Embryonic facial prominence (tissue), 1 donor: Measurements from ENCODE around the gene GFOD1.
"Not testable (repeated sequence)": the region's sequence is repeated elsewhere in the genome, so short reads cannot be mapped to it uniquely, and the experiment has no call there.

Experiments used
- DNase-seq: peaks from one replicate; pipeline ENCODE4 v3.0.0-alpha.2; 2016; ENCODE audit errors: extremely low spot score

Gene GFOD1

DNA sequence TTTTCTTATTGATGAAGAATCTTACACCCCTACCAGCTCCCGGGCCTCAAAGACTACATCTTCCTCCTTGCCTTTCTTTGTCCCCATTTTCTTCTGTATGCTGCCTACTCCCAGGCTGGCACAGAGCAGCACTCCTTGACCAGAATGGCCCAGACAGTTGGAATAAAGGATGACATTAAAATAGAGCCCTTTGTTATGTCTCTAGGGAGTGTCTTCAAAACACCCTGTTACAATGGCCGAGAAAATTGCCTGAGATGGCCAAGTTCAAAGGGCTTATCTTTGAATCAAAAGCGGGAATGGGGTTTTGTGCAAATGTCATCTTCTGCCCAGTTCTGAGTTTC, 80.1 kb downstream of the GFOD1 start:
- no peak for DNase-seq

- DNase-seq = no peak
Observed at GRCh38 chr6:13406781-13407180, 80.6 kb downstream of the GFOD1 start.

GRCh38 chr6:13405961-13406477, 81.4 kb downstream of the GFOD1 start:
- peak; percentile 30 for DNase-seq

DNA sequence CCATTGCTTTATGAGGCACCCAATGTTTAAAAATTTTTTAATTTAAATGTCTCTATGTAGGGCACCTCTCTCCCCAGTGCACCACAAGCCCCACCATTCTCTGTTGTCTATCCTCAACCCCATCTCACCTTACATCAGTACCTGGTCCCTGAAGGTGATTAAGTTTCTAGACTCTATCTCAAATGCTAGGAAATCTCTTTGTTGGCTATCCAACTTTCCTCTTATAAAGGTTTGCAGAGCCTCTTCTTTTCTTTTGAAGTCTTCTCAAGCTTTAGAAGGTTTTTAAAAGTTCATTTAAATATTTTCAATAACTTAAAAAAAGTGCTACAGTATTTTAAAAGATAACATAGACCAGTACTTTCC, 82.5 kb downstream of the GFOD1 start:
- no peak for DNase-seq

DNA sequence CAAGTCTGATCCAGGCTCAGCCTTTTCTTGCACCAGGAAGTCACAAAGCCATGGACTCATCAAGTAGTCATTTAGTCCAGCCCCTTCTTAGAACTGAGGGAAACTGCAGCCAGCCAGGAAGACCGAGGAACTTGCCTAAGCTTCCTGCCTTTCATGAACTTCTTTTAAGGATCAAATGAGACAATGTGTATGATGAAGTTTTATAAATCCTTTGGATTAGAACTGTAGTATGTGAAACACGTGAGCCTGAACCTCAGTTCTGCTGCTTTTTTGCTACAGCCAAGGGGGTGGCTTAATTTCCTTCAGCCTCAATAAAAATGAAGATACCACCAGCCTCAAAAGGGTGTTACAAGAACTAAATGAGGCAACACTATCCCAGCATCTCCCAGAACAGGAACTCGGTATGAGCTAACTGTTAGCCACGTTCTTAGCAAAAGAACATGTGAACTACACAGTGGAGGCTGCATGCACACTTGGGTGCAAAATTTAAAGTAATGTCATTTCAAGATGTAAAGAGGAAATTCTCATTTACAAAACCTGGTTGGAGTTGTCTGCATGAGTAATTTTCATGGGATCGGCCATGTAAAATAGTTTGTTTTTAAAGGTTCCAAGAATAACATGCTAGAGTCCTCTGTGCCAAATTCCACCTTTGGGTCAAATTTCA, 83.0 kb downstream of the GFOD1 start:
- DNase-seq = no peak

GRCh38 chr6:13402711-13403110, 84.7 kb downstream of the GFOD1 start:
- DNase-seq = no peak

DNA sequence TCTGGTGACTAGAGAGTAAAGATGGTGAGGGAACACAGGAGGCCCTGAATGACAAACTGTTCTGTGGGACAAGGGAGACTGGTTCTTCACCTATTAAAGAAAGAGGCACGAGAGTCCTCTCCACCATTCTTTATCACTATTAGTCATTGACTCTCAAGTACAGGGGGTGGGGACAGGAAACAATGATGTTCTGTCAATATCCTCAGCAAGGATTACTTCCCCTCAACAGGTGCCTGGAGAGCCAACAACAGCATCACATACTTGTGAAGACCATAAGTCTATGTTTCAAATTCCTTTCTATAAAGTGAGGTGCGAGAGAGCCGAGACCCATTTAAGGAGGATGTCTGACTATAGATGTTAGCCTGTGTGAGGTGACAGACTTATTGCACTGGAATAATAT, 86.6 kb downstream of the GFOD1 start:
- DNase-seq = no peak

- DNase-seq = no peak
Observed at GRCh38 chr6:13398421-13398994, 88.9 kb downstream of the GFOD1 start.

GRCh38 chr6:13398069-13398381, 89.4 kb downstream of the GFOD1 start:
- DNase-seq = no peak

- no peak for DNase-seq
Observed at GRCh38 chr6:13397359-13398068, 89.9 kb downstream of the GFOD1 start.

DNA sequence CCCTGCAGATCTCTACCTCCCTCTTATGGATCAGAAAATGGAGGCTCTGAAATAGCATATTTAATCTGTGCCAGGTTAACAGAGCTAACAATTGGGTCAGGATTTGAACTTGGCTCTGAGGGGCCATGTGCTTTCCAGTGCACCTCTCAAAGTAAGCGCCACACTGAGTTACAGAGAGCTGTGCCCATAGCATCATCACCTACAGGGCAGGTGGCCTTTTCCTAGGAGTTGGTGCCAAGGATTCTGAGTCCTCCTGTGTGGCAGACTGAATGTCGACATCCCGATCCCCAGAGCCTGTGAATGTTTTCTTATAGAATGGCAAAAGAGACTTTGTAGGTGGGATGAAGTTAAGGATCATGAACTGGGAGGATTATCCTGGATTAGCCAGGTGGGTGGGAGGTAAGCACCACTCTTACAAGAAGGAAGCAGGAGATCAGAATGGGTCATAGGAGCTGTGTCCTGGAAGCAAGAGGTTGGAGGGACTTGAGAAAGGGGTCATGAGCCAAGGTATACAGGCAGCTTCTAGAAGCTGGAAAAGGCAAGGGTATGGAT, 91.1 kb downstream of the GFOD1 start:
- DNase-seq = no peak

GRCh38 chr6:13395272-13396237, 91.8 kb downstream of the GFOD1 start:
- DNase-seq = no peak

GRCh38 chr6:13392462-13392861, 94.9 kb downstream of the GFOD1 start:
- DNase-seq = no peak

DNA sequence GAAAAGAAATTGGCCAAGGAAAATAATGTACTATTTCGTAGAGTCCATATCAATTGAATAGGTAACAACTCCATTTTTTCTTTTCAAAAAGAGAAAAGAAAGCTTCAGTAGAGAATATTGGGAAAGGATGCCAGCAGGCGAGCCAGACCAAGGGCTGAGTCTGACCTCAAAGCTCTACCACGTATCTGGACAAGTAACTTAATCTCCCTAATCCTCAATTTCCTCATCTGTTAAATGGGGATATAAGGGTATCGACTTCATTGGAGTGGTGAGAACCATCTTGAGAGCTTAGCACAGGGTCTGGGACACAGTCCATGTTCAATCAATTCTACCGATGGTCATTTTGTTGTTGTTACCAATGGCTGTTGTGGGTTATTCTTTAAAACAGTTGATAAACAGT, 95.9 kb downstream of the GFOD1 start:
- no peak for DNase-seq

DNA sequence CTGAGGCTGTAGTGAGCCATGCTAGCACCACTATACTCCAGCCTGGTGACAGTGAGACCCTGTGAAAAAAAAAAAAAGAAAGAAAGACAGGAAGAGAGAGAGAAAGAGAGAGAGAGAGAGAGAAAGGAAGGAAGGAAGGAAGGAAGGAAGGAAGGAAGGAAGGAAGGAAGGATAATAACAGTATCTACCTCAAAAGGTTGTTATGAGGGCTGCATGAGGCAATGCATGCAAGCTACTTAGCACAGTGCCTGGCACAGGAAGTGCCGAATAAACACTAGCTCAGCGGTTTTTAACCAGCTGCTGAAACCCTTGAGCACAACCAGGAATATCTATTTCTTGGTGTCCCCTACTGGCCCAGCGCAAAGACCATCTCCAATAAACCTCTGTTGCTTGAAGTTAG, 96.7 kb downstream of the GFOD1 start:
- DNase-seq = no peak

DNA sequence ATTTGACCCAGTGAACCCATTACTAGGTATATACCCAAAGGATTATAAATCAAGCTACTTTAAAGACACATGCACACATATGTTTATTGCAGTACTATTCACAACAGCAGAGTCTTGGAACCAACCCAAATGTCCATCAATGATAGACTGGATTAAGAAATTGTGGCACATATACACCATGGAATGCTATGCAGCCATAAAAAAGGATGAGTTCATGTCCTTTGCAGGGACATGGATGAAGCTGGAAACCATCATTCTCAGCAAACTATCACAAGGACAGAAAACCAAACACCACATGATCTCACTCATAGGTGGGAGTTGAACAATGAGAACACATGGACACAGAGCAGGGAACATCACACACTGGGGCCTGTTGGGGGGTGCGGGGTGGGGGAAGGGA, 98.2 kb downstream of the GFOD1 start:
- not testable (repeated sequence) for DNase-seq

- DNase-seq = not testable (repeated sequence)
Observed at GRCh38 chr6:13388769-13389168, 98.6 kb downstream of the GFOD1 start.

- no peak for DNase-seq
Observed at GRCh38 chr6:13384966-13385365, 102.4 kb downstream of the GFOD1 start.

DNA sequence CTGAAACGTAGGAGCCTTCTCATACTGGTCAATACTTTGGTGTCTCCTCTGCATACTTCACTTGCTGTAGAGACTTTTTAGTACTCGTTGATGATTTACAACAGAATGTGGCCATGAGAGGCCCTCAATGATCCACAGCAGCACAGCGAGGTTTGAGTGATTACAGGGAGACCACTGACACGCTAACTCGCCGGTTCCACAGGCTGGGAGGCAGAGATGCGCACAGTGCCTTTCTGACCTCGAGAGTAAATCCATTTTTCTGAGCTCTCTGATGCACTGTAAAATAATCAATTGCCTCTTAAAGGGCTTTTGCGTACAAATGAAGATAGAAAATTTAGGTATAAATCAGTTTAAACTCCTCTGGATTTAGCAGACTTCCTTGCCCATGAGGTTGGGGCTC, 102.9 kb downstream of the GFOD1 start:
- no peak for DNase-seq

DNA sequence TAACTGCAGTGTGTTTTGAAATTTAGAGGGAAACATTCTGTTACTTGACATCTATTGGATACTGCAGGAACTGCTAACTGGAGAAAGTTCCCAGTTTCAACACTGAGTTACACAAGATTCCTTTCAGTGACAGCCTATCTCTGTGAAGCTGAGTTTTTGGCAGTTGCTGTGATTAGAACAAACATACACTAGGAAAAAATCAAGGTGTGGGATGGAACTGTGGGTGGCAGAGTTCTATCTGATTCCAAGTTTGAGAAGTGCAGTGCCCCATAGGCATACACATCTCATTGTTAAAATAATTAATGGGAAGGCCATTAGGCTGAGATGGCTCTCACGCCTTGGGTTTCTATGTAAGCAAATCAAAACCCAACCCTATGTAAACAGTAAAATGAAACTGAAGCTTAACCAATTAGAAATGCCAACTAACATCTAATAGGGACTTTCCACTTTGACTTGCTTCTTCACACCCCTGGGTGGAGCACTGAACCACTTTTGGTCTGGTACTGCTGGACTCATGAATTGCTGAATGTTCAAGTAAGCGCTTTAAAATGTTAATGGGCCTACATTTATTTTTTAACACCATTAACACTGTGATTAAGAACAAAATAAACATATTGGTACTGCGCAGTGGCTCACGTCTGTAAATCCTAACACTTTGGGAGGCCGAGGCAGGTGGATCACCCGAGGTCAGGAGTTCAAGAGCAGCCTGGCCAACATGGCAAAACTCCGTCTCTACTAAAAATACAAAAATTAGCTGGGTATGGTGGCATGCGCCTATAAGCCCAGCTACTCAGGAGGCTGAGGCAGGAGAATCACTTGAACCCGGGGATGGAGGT, 103.9 kb downstream of the GFOD1 start:
- DNase-seq = no peak

DNA sequence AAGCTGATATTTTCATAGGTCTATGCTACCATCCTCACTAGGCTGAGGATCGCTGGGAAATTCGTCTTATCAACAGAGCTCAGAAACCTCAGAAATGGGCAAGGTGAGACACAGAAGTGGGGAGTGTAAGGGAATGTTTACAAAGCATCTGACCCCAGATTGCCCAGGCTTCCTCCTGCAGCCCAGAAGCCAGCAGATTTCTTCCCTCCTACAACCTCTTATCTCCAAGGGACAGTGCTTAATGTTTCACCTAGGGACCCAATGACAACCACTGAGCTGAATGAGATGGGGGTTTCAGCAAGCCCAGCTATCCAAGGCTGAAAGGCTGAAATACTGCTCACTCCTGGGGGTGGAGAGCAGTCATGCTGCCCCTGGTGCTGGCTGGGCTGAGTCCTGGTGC, 106.6 kb downstream of the GFOD1 start:
- no peak for DNase-seq
